Measurements from ENCODE around the gene FCN1. TPM values are rescaled to one million over a fixed set of nuclear protein-coding genes. Genes with fewer than 3 reads are reported as not detected.

The FCN1 gene
- total RNA-seq, 1 donor from 2014 or later: 4.0 TPM

DNA sequence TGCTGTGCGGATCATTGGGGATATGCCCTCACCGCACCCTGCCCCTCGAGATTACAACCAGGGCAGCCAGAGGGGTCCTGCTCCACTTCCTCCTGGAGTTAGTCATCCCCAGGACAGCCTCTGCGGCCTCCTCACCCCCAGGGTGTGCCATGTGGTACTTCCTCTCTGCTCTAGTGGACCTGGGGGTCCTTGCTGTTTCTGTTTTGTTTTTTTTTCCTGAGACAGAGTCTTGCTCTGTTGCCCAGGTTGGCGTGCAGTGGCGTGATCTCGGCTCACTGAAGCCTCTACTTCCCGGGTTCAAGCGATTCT lies 5.2 kb upstream of the FCN1 start:
- ATAC-seq (ENCODE audit: poor library complexity): peak; percentile 63
- no peak for DNase-seq
- intact Hi-C loops (cut with DNase I): no loop called here

DNA sequence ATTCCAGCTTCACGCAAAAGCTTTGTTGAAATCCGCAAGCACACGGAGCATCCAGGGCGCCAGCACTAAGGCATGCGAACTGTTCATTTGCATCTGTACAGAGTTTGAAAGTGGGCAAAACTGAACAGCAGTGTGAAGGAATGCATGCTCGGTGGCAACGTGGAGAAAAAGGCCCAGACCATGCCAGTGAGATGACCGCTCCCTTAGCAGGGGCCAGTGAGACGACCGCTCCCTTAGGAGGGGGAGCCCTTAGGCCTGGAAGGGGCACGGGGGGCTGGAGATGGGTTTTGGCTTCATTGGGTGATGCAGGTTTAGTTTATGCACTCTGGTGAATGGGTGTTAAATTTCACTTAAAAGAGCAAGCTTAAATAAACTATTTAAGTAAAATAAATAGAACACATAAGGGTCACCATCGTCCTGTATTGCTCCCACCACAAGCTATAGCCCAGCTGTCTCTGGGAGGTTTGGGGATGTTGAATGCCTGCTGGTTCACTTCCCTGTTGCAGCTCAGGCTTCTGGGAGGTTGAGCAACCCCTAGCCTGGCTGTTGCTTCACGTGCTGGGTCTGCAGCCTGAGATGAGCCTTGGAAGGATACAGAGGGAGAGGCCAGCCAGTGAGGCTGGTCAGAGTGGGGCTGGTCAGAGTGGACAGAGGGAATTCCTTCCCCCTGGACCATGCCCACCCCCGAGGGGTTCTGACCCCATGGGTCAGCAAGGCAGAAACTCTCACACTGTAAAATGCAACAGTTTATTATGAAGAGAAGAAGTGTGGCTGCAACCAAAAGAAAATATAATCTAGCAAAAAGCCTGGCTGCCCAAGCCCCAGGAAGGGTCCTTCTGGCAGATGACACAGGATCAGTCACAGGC lies 4.6 kb upstream of the FCN1 start:
- peak; percentile 82 for ATAC-seq (ENCODE audit: poor library complexity)
- intact Hi-C loops (cut with DNase I): no loop called here

DNA sequence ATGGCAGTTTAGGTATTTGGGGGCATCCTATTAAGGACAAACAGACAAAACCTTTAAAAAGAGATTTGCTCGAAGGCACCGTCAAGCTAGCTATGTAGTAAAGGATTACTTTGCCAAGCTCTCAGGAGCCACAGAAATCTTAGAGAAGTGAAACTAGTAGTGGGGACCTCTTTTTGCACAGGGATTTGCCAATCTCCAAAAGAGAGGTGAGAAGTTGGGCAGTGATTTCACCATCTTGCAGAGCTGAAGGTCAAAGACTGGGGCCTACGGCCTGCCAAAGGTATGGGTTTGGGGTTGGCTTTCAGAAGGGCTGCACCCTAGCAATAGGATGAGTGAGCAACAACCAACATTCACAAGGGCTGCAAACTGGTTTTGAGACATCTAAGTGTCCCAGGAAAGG lies 1.6 kb upstream of the FCN1 start:
- intact Hi-C loops (cut with DNase I): no loop called here
- ATAC-seq (ENCODE audit: poor library complexity) (no peak), DNase-seq (no peak)

More for the DNA sequence above, 4.6 kb upstream of the FCN1 start:
- peak; percentile 82 for DNase-seq

- DNase-seq (no peak), ATAC-seq (ENCODE audit: poor library complexity) (no peak)
- intact Hi-C loops (cut with DNase I): no loop called here
These were observed 934 bp upstream of the FCN1 start for GRCh38 chr9:134918646-134919045.

DNA sequence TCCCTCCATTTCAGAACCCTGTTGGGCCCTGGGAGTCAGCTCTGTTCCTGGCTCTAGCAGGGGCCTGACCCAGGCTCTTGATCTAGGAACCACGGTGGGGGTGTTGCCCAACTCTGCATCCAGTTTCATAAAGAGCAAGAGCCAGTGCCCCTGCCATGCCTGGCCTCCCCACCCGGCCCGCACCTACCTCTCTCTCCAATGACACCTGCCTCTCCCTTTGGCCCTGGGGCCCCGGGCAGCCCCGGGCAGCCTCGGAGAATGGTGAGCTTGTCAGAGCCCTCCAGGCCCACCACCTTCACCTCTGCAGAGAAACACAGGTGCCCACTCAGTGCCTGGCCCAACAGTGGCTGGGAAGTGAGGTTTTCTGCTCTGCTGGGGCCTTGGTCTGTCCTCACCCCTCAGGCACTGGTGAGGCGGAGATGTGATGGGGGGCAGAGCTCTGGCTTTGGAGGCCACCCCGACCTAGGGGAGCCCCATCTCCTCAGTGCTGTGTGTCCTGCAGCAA lies 1.5 kb downstream of the FCN1 start:
- DNase-seq (no peak), ATAC-seq (ENCODE audit: poor library complexity) (no peak)
- intact Hi-C loops (cut with DNase I): no loop called here

- DNase-seq: no peak
- ATAC-seq (ENCODE audit: poor library complexity): no peak
- intact Hi-C loops (cut with DNase I): no loop called here
These were observed 2.4 kb downstream of the FCN1 start for GRCh38 chr9:134915046-134915985.

DNA sequence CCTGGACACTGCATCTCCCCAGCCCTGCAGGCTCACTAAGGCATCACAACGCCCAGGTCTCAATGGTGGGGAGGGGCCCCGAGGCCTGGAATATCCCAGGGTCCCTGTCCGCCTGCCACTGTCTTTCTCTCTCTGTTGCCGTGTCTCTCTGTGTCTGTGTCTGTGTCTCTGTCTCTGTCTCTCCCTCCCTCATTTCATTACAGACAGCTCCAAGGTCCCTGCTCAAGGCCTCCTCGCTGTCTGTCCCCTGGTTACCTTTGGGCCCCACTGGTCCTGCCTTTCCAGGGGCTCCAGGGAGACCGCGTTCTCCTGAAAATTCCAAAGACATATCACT lies 3.2 kb downstream of the FCN1 start:
- no peak for ATAC-seq (ENCODE audit: poor library complexity)
- DNase-seq: no peak
- intact Hi-C loops (cut with DNase I): no loop called here

GRCh38 chr9:134913713-134914500 lies 3.8 kb downstream of the FCN1 start:
- DNase-seq: no peak
- intact Hi-C loops (cut with DNase I): no loop called here
- ATAC-seq (ENCODE audit: poor library complexity): no peak

- DNase-seq (no peak), ATAC-seq (ENCODE audit: poor library complexity) (no peak)
- intact Hi-C loops (cut with DNase I): no loop called here
These were observed 4.5 kb downstream of the FCN1 start for GRCh38 chr9:134913041-134913712.

- intact Hi-C loops (cut with DNase I): no loop called here
- ATAC-seq (ENCODE audit: poor library complexity) (no peak), DNase-seq (no peak)
These were observed 5.4 kb downstream of the FCN1 start for GRCh38 chr9:134912126-134912840.

DNA sequence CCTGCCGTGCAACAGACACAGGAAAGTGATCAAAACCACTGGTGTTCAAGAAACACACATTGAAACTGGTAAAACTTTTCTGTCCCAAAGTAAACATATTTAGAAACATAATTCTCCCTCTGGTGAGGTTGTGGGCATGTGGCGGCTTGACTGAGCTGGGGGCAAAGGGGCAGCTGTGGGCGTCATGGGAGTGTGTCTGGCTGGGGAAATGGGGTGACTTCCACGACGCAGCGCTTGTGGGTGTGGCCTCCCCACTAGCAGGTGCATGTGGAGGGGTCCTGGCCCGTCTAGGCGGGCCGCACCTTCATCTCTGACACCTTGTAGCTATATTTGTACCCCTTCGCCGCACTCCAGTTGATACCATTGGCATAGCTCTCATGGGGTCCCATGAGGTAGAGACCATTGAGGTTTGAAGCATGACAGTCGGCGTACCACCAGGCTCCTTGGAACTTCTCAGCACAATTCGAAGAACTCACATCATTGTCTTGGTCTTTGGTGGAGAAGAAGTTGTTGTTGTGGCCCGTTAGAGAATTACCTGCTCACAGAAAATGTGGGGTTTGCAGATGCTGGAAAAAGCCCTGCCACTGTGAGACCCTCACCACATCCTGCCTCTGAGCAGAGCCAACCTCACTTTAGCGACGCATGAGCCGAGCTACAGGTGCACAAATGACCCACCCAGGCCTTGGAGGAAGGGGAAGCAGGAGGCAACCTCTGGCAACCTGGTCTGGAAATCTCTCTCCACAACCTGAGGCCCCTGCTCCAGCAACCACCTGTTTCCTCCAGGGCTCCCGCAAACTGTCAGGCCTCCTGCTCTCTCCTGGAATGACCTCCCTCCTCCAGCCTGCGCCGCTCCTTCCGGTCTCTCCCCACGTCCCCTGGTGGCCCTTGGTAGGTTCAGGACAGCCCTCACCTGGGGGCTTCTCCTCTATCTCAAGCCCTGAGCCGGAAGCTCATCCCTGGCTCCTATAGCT lies 7.9 kb downstream of the FCN1 start:
- DNase-seq (no peak), ATAC-seq (ENCODE audit: poor library complexity) (no peak)
- intact Hi-C loops (cut with DNase I): no loop called here

DNA sequence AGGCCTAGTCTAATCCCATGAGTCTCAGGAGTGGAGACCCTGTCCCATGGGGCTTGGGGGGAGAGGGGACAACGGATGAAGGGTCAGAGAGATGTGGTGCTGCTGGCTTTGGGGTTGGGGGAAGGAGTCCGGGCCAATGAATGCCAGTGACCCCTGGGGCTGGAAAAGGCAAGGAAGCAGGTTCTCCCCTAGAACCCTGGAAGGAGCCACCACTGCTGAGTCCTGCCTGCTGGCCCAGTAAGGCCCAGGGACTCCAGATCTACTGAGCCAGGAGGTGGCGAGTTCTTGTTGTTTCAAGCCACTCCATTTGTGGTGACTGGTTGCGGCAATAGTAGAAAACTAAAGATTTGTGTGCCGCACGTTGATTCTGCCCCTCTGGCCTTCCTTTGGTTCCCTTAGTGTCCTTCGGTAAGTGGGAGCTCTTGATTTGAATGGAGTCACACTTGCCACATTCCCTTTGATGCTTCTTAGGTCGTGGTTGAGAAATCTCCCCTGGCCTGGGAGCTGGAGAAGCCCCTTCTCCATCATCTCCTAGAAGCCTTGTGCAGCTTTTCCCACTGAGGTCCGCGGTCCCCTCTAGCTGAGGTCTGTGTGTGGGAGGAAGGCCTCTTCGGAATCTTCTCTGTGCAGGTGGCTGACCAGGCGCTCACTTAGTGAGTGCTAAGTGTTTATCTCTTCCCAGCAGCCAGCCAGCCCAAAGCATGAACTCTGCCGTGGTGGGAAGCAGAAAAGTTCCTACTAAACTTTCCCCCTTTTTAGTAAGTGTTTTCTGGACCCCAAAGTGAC lies 9.0 kb downstream of the FCN1 start:
- no peak for DNase-seq
- intact Hi-C loops (cut with DNase I): no loop called here
- ATAC-seq (ENCODE audit: poor library complexity): no peak

DNA sequence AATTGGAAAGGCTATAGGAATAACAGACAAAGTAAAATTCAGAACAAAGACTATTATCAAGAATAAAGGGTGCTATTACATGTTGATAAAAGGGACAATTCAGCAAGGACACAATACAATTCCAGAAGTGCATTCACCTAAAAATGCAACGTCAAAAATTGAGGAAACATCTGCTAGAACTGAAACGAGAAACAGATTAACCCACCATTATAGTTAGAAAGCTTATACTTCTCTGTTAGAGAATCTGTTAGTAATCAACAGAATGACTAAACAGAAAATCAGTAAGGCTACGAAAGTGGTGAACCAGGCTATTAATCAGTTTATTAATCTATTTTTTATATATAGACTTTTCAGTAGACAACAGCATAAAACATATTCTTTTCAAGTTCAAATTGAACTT lies 14.8 kb downstream of the FCN1 start:
- ATAC-seq (ENCODE audit: poor library complexity): no peak
- intact Hi-C loops (cut with DNase I): no loop called here
- DNase-seq: no peak

DNA sequence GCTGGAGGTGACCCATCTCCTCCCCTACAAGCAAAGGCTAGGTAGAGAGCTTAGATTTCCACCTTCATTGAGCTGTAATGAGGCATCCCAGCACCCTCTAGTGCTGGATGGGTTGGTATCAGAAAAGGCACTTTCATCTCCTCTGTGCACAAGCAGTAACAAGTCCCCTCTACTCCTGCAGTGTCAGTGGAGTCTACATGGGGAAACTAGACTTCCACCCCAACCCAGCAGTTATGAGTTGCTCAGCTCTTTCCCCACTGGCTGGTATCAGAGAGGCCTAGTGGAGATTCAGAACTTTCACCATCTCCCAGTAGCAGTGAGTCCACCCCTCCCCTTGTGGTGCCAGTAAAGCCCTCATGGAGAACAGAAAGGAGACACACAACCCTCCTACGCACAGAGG lies 17.9 kb downstream of the FCN1 start:
- intact Hi-C loops (cut with DNase I): loop anchor here (10.0 kb wide), 1 partner anchor 115 kb away; no protein-coding TSS in a partner anchor
- no peak for DNase-seq
- no peak for ATAC-seq (ENCODE audit: poor library complexity)

GRCh38 chr9:134899168-134899567 lies 18.5 kb downstream of the FCN1 start:
- intact Hi-C loops (cut with DNase I): loop anchor here (10.0 kb wide), 1 partner anchor 114 kb away; no protein-coding TSS in a partner anchor
- no peak for ATAC-seq (ENCODE audit: poor library complexity)

DNA sequence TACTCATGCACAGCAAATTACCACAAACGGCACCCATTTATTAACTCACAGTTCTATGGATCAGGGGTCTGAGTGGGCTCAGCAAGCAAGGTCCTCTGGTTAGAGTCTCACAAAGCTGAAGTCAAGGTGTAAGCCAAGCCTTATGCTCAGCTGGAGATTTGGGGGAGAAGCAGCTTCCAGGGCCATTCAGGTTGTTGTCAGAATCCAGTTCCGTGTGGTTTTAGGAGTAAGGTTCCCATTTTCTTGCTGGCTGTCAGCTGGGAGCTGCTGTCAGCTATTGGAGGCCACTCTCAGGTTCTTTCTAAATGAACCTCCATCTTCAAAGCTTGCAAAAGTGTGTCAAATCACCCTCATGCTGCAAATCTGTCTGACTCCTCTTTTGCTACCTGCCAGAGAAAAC lies 19.4 kb downstream of the FCN1 start:
- no peak for DNase-seq
- intact Hi-C loops (cut with DNase I): loop anchor here (10.0 kb wide), 1 partner anchor 114 kb away; no protein-coding TSS in a partner anchor
- ATAC-seq (ENCODE audit: poor library complexity): no peak

More at GRCh38 chr9:134899168-134899567, 18.5 kb downstream of the FCN1 start:
- DNase-seq: no peak

All from Right ventricle myocardium superior (tissue), 1 donor.